Neural progenitor cell (in vitro differentiated cells): ENCODE data around the gene FAM124A. TPM values are rescaled to one million over a fixed set of nuclear protein-coding genes. Genes with fewer than 3 reads are reported as not detected.

Source experiments
- DNase-seq: peaks from one replicate; pipeline ENCODE4 v3.0.0-alpha.2; 2016; ENCODE audit warnings: low spot score
- H2AFZ ChIP-seq: fragments of 200-600 bp; sonication (generic); replicated peaks from 2 replicates; pipeline ENCODE4 v1.6.1; 2016; ENCODE audit warnings: antibody characterized with exemption
- H3F3A ChIP-seq: fragments of 200-600 bp; sonication (generic); 2 replicates; pipeline ENCODE4 v1.6.1; 2016; ENCODE audit warnings: antibody characterized with exemption, low read depth
- H3K27ac ChIP-seq: fragments of 200-600 bp; sonication (generic); 2 replicates; pipeline ENCODE4 v1.5.1; 2016; ENCODE audit warnings: mild to moderate bottlenecking
- H3K27me3 ChIP-seq: fragments of 200-600 bp; sonication (generic); 2 replicates; pipeline ENCODE4 v1.6.1; 2016; ENCODE audit warnings: mild to moderate bottlenecking, moderate library complexity
- H3K36me3 ChIP-seq: fragments of 200-600 bp; sonication (generic); 2 replicates; pipeline ENCODE4 v1.5.1; 2016
- H3K4me1 ChIP-seq: fragments of 200-600 bp; sonication (generic); 2 replicates; pipeline ENCODE4 v1.6.1; 2016; ENCODE audit warnings: mixed run types
- H3K4me2 ChIP-seq: fragments of 200-600 bp; sonication (generic); 2 replicates; pipeline ENCODE4 v1.6.1; 2016
- H3K4me3 ChIP-seq: fragments of 200-600 bp; sonication (generic); 2 replicates; pipeline ENCODE4 v1.5.1; 2016
- H3K79me2 ChIP-seq: fragments of 200-600 bp; sonication (generic); 2 replicates; pipeline ENCODE4 v1.6.1; 2016; ENCODE audit warnings: low read depth
- H3K9ac ChIP-seq: fragments of 200-600 bp; sonication (generic); 2 replicates; pipeline ENCODE4 v1.6.1; 2016
- H3K9me3 ChIP-seq: fragments of 200-600 bp; sonication (generic); 2 replicates; pipeline ENCODE4 v1.5.1; 2016; ENCODE audit warnings: low read depth
- H4K20me1 ChIP-seq: fragments of 200-600 bp; sonication (generic); 2 replicates; pipeline ENCODE4 v1.6.1; 2016; ENCODE audit warnings: low read depth
- H3K27ac Mint-ChIP-seq: 3 replicates; pipeline ENCODE4 v1.8.0; 2021; ENCODE audit warnings: mixed read lengths
- H3K27me3 Mint-ChIP-seq: 2 replicates; pipeline ENCODE4 v1.8.0; 2022; ENCODE audit warnings: low read depth, mild to moderate bottlenecking, inconsistent platforms, moderate library complexity, mixed read lengths; ENCODE audit not compliant: insufficient read depth
- H3K36me3 Mint-ChIP-seq: 3 replicates; pipeline ENCODE4 v1.8.0; 2021; ENCODE audit warnings: mixed read lengths
- H3K4me1 Mint-ChIP-seq: 3 replicates; pipeline ENCODE4 v1.8.0; 2021; ENCODE audit warnings: mixed read lengths
- H3K4me3 Mint-ChIP-seq: 3 replicates; pipeline ENCODE4 v1.8.0; 2021; ENCODE audit warnings: mild to moderate bottlenecking, moderate library complexity, mixed read lengths
- H3K9me3 Mint-ChIP-seq: 3 replicates; pipeline ENCODE4 v1.8.0; 2020; ENCODE audit warnings: mixed read lengths
- EZH2 ChIP-seq: fragments of 200-600 bp; sonication (generic); IDR thresholded peaks from 2 replicates; pipeline ENCODE4 v1.6.1; 2017; ENCODE audit warnings: antibody characterized with exemption, mild to moderate bottlenecking, moderate library complexity
- EZH2phosphoT487 ChIP-seq: fragments of 200-600 bp; sonication (generic); IDR thresholded peaks from 2 replicates; pipeline ENCODE4 v1.6.1; 2017; ENCODE audit warnings: antibody characterized with exemption
- total RNA-seq: library from RNA; depleted of rRNA; stranded (reverse); fragments of >200 nt; gene quantifications from 2 replicates; pipeline ENCODE4 v1.2.3, GENCODE V29; 2015; ENCODE audit warnings: low replicate concordance
- TF ChIP-seq, protein P1 (sequence below): fragments of 200-600 bp; sonication (generic); IDR thresholded peaks from 2 replicates; pipeline ENCODE4 v1.5.1; 2017; ENCODE audit warnings: antibody characterized with exemption, mild to moderate bottlenecking

FAM124A gene
- total RNA-seq, 1 donor from 2014 or later = 22.6 TPM

DNA sequence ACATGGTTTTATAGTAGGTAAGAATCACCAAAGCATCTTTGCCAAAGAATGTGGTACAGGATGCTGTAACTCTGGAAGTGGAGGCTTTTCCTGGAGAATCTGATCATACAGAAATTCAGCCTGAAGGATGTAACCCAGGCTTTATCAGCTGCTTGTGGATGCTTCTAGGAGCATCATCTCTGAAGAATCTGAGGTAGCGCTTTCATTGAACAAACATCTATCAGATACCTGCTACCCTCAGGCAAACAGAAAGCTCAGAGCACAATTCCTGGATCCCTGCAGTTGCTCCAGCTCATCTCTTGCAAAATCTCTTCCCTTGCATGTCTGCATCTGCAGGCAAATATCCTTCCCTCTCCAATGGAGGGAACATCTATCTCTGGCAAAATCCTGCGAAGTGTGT, 9.3 kb downstream of the FAM124A start:
- H3K27ac ChIP-seq = no peak overlapping the region
- H3K36me3 Mint-ChIP-seq = peaks cover 8% of the 10 kb centered on the region

GRCh38 chr13:51232328-51232727, 10.1 kb downstream of the FAM124A start:
- TF ChIP-seq, protein P1, sequence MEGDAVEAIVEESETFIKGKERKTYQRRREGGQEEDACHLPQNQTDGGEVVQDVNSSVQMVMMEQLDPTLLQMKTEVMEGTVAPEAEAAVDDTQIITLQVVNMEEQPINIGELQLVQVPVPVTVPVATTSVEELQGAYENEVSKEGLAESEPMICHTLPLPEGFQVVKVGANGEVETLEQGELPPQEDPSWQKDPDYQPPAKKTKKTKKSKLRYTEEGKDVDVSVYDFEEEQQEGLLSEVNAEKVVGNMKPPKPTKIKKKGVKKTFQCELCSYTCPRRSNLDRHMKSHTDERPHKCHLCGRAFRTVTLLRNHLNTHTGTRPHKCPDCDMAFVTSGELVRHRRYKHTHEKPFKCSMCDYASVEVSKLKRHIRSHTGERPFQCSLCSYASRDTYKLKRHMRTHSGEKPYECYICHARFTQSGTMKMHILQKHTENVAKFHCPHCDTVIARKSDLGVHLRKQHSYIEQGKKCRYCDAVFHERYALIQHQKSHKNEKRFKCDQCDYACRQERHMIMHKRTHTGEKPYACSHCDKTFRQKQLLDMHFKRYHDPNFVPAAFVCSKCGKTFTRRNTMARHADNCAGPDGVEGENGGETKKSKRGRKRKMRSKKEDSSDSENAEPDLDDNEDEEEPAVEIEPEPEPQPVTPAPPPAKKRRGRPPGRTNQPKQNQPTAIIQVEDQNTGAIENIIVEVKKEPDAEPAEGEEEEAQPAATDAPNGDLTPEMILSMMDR = no peak
- no peak overlapping the region for H3K27ac ChIP-seq
- H3K9me3 Mint-ChIP-seq = no peaks in the 10 kb centered on the region
- no peak overlapping the region for H3K4me2 ChIP-seq
- no peak overlapping the region for H3K27ac Mint-ChIP-seq
- H3K27me3 ChIP-seq = no peaks in the 10 kb centered on the region
- H4K20me1 ChIP-seq = peaks cover 77% of the 10 kb centered on the region
- peaks cover 9% of the 10 kb centered on the region for H3K36me3 Mint-ChIP-seq
- H3K27me3 Mint-ChIP-seq = no peaks in the 10 kb centered on the region
- no peaks in the 10 kb centered on the region for H3K9me3 ChIP-seq
- no peak overlapping the region for H3K9ac ChIP-seq
- no peak overlapping the region for H3K4me3 Mint-ChIP-seq
- peaks cover 62% of the 10 kb centered on the region for H3F3A ChIP-seq
- DNase-seq = no peak
- peaks cover 17% of the 10 kb centered on the region for H3K36me3 ChIP-seq
- peaks cover 83% of the 10 kb centered on the region for H3K79me2 ChIP-seq
- H3K4me1 Mint-ChIP-seq = peaks cover 28% of the 10 kb centered on the region
- H3K4me1 ChIP-seq = peaks cover 62% of the 10 kb centered on the region
- no peak overlapping the region for H2AFZ ChIP-seq
- H3K4me3 ChIP-seq = no peak overlapping the region

More for the DNA sequence above, 9.3 kb downstream of the FAM124A start:
- H3K4me3 ChIP-seq = no peak overlapping the region
- Mint-ChIP-seq H3K9me3 (no peaks in the 10 kb centered on the region), H3K27me3 (no peaks in the 10 kb centered on the region), H3K27ac (no peak overlapping the region), H3K4me1 (peaks cover 28% of the 10 kb centered on the region), H3K4me3 (no peak overlapping the region)
- no peak overlapping the region for H3K4me2 ChIP-seq
- H3K4me1 ChIP-seq = peaks cover 70% of the 10 kb centered on the region
- TF ChIP-seq EZH2 (no peak), EZH2phosphoT487 (no peak)
- TF ChIP-seq, protein P1 = no peak
- no peak overlapping the region for H3K9ac ChIP-seq
- H3K79me2 ChIP-seq = peaks cover 84% of the 10 kb centered on the region
- peaks cover 71% of the 10 kb centered on the region for H3F3A ChIP-seq
- H3K9me3 ChIP-seq = no peaks in the 10 kb centered on the region
- H3K36me3 ChIP-seq = peaks cover 17% of the 10 kb centered on the region
- DNase-seq = no peak
- peaks cover 79% of the 10 kb centered on the region for H4K20me1 ChIP-seq
- H3K27me3 ChIP-seq = no peaks in the 10 kb centered on the region
- H2AFZ ChIP-seq = no peak overlapping the region

GRCh38 chr13:51233117-51233826, 11.1 kb downstream of the FAM124A start:
- no peaks in the 10 kb centered on the region for H3K27me3 ChIP-seq
- H3K79me2 ChIP-seq = peaks cover 76% of the 10 kb centered on the region
- Mint-ChIP-seq H3K36me3 (peaks cover 11% of the 10 kb centered on the region), H3K27ac (no peak overlapping the region), H3K9me3 (no peaks in the 10 kb centered on the region), H3K4me1 (peaks cover 28% of the 10 kb centered on the region), H3K4me3 (no peak overlapping the region), H3K27me3 (no peaks in the 10 kb centered on the region)
- H3K4me1 ChIP-seq = peaks cover 54% of the 10 kb centered on the region
- no peak overlapping the region for H3K9ac ChIP-seq
- no peak for DNase-seq
- H3K36me3 ChIP-seq = peaks cover 13% of the 10 kb centered on the region
- peak overlapping the region; percentile 24 for H3K27ac ChIP-seq
- H3K4me2 ChIP-seq = no peak overlapping the region
- H2AFZ ChIP-seq = no peak overlapping the region
- peaks cover 70% of the 10 kb centered on the region for H4K20me1 ChIP-seq
- TF ChIP-seq EZH2 (no peak), EZH2phosphoT487 (no peak)
- TF ChIP-seq, protein P1 = no peak
- peaks cover 53% of the 10 kb centered on the region for H3F3A ChIP-seq
- no peak overlapping the region for H3K4me3 ChIP-seq
- H3K9me3 ChIP-seq = no peaks in the 10 kb centered on the region
